Psoas muscle (tissue), 8 donors: Measurements from ENCODE around the gene WWOX. TPM values are rescaled to one million over a fixed set of nuclear protein-coding genes. Genes with fewer than 3 reads are reported as not detected.

ENCODE experiments used
- ATAC-seq, 4 donors: fragments of 200-7000 bp; cut with Tn5 transposase; one replicate each; pipeline ENCODE4 v1.9.1; 2020; ENCODE audit warnings: moderate library complexity in 3 of 4, mild to moderate bottlenecking in 2 of 4
- DNase-seq, 2 donors: peaks; one replicate each; pipeline ENCODE4 v3.0.0-alpha.2; 2020
- H3K27ac ChIP-seq: fragments of 200-600 bp; one replicate; pipeline ENCODE4 v1.8.0; 2022
- H3K27me3 ChIP-seq, 3 donors: fragments of 200-600 bp in 1 of 3; one replicate each; pipeline versions ENCODE4 v1.6.1 to v1.8.0; 2013 to 2022; ENCODE audit warnings: low read length in 2 of 3, mild to moderate bottlenecking in 2 of 3, moderate library complexity in 1 of 3; ENCODE audit not compliant: insufficient read depth in 3 of 3
- H3K36me3 ChIP-seq, 2 donors: fragments of 200-600 bp in 1 of 2; one replicate each; pipeline versions ENCODE4 v1.6.1 to v1.8.0; 2013 to 2022; ENCODE audit warnings: low read depth in 1 of 2, mild to moderate bottlenecking in 1 of 2, moderate library complexity in 1 of 2; ENCODE audit not compliant: insufficient read depth in 1 of 2
- H3K4me1 ChIP-seq: fragments of 200-600 bp; one replicate; pipeline ENCODE4 v1.8.0; 2022
- H3K4me3 ChIP-seq: fragments of 200-600 bp; one replicate; pipeline ENCODE4 v1.8.0; 2022; ENCODE audit warnings: mild to moderate bottlenecking
- H3K9me3 ChIP-seq: fragments of 200-600 bp; one replicate; pipeline ENCODE4 v1.8.0; 2022
- CTCF ChIP-seq: fragments of 200-600 bp; IDR thresholded peaks from one replicate; pipeline ENCODE4 v1.8.0; 2022; ENCODE audit warnings: antibody characterized with exemption
- WGBS, 3 donors: extraction: QIAGEN DNeasy Blood & Tissue Kit; methylation state at CpG; one replicate each; pipeline versions ENCODE4 v1.1.6 to v1.1.7; 2013; 5-methylcytosine and 5-hydroxymethylcytosine counted together
- intact Hi-C, 2 donors: fragments of 100-400 bp; cut with DNase I; formaldehyde crosslinking; loops; one replicate each; pipeline versions ENCODE4 v1.11.0 to v1.14.2; 2022
- polyA plus RNA-seq, 3 donors: library from polyadenylated mRNA; stranded (reverse); fragments of 200-250 nt; gene quantifications; one replicate each; pipeline ENCODE4 v1.2.3, GENCODE V29; 2013
- total RNA-seq, 4 donors: library from RNA; stranded (reverse); fragmentation: NEBNext Ultra II Directional in 2 of 4; extraction: Animal tissue kit (Norgen Biotek cat#: 25700) in 2 of 4; gene quantifications; one replicate each; pipeline versions ENCODE4 v1.2.1 to v1.2.4, GENCODE V29; 2021 to 2023
- donor health status: healthy with polysubstance abuse.
- donor health status: DM: no; HTN: no; CAD: no; lungs with moderate emphysema.
- donor health status: Bipolar disorder and iron deficiency.
- donor health status: healthy.
- donor health status: DM: yes; HTN: yes; CAD: no.
- donor health status: DM: no; HTN: no; CAD: no.
- donor health status: DM: no; HTN: no; CAD: no.
- donor health status: DM: yes; HTN: yes; CAD: no.

Gene WWOX
- total and polyA plus RNA-seq, 7 donors, result 3.1 to 6.6 (median 5.0) TPM

GRCh38 chr16:78813661-78814311 is 714.3 kb downstream of the WWOX start:
- DNase-seq, result no peak
- intact Hi-C loops, result no loop called here

GRCh38 chr16:78815713-78816112 is 716.3 kb downstream of the WWOX start:
- Histone ChIP-seq H3K36me3 (no peaks in the 10 kb centered on the region), H3K4me1 (peaks cover 29% of the 10 kb centered on the region), H3K27me3 (no peaks in the 10 kb centered on the region), H3K4me3 (no peak overlapping the region), H3K9me3 (no peaks in the 10 kb centered on the region), H3K27ac (peak overlapping the region; percentile 32)
- 22 to 37% (median 32%) methylated on average over 2 of the region's 2 CpGs for WGBS, 3 donors
- DNase-seq (no peak), ATAC-seq (peak in 3 of 4 donors; percentile 44 to 60 (median 46))
- intact Hi-C loops, result no loop called here
- TF ChIP-seq CTCF, result no peak

More at GRCh38 chr16:78813661-78814311, 714.3 kb downstream of the WWOX start:
- no peaks in the 10 kb centered on the region for H3K27me3 ChIP-seq
- 72 to 93% (median 79%) methylated on average over 10 of the region's 10 CpGs for WGBS, 3 donors
- no peak for ATAC-seq
- no peaks in the 10 kb centered on the region for H3K9me3 ChIP-seq
- no peak overlapping the region for H3K27ac ChIP-seq
- TF ChIP-seq CTCF, result no peak
- peaks cover 29% of the 10 kb centered on the region for H3K4me1 ChIP-seq
- H3K36me3 ChIP-seq, result no peaks in the 10 kb centered on the region
- no peak overlapping the region for H3K4me3 ChIP-seq

GRCh38 chr16:78816499-78817195 is 717.2 kb downstream of the WWOX start:
- peak; percentile 83 to 89 (median 88) for ATAC-seq
- peaks cover 29% of the 10 kb centered on the region for H3K4me1 ChIP-seq
- no peak overlapping the region for H3K4me3 ChIP-seq
- no peaks in the 10 kb centered on the region for H3K9me3 ChIP-seq
- TF ChIP-seq CTCF, result no peak
- peak overlapping the region; percentile 32 for H3K27ac ChIP-seq
- DNase-seq, result peak; percentile 40 to 53
- H3K27me3 ChIP-seq, result no peaks in the 10 kb centered on the region
- intact Hi-C loops, result no loop called here
- WGBS, 3 donors, result 4 to 17% (median 17%) methylated on average over 2 of the region's 2 CpGs
- H3K36me3 ChIP-seq, result no peaks in the 10 kb centered on the region

- Histone ChIP-seq H3K4me3 (no peak overlapping the region), H3K27ac (peak overlapping the region; percentile 32), H3K4me1 (peaks cover 29% of the 10 kb centered on the region), H3K36me3 (no peaks in the 10 kb centered on the region), H3K9me3 (no peaks in the 10 kb centered on the region), H3K27me3 (no peaks in the 10 kb centered on the region)
- intact Hi-C loops, result no loop called here
- 12 to 13% (median 13%) methylated on average over 6 of the region's 6 CpGs for WGBS, 3 donors
- peak in 1 of 2 donors; percentile 52 for DNase-seq
- peak; percentile 45 to 72 (median 52) for ATAC-seq
- TF ChIP-seq CTCF, result no peak
Observed at GRCh38 chr16:78817200-78817739, 717.8 kb downstream of the WWOX start.
